ENCODE results near the gene SPACA4.
"Not testable (repeated sequence)": the region's sequence is repeated elsewhere in the genome, so short reads cannot be mapped to it uniquely, and the experiment has no call there.

SPACA4 gene

GRCh38 chr19:48606463-48607358 lies at the start of gene SPACA4:
TSS of gene SPACA4 (plus strand) at chr19:48606742. CDS start at chr19:48606979, 237 bp downstream.
- Mint-ChIP-seq H3K4me3 (no peak within 1 kb of the TSS), H3K4me1 (peaks cover 5% of the 10 kb centered on the region), H3K27ac (no peak within 1 kb of the TSS), H3K9me3 (no peaks in the 10 kb centered on the region), H3K27me3 (no peaks in the 10 kb centered on the region), H3K36me3 (no peaks in the 10 kb centered on the region)
- CTCF ChIA-PET: interaction anchor here (0.8 to 3.5 kb wide), 7 partner anchors 12 to 100 kb away, joined by 3 to 35 read pairs (median 3); no protein-coding TSS in a partner anchor
- no peak for DNase-seq

GRCh38 chr19:48556825-48557224 lies 49.7 kb upstream of the SPACA4 start:
- Mint-ChIP-seq H3K4me3 (no peak overlapping the region), H3K9me3 (no peaks in the 10 kb centered on the region), H3K27ac (no peak overlapping the region), H3K36me3 (no peaks in the 10 kb centered on the region), H3K27me3 (peaks cover 36% of the 10 kb centered on the region), H3K4me1 (peaks cover 3% of the 10 kb centered on the region)
- CTCF ChIA-PET: interaction anchor here (0.6 kb wide), 1 partner anchor 227 kb away, joined by 3 read pairs; no protein-coding TSS in a partner anchor
- DNase-seq: no peak

DNA sequence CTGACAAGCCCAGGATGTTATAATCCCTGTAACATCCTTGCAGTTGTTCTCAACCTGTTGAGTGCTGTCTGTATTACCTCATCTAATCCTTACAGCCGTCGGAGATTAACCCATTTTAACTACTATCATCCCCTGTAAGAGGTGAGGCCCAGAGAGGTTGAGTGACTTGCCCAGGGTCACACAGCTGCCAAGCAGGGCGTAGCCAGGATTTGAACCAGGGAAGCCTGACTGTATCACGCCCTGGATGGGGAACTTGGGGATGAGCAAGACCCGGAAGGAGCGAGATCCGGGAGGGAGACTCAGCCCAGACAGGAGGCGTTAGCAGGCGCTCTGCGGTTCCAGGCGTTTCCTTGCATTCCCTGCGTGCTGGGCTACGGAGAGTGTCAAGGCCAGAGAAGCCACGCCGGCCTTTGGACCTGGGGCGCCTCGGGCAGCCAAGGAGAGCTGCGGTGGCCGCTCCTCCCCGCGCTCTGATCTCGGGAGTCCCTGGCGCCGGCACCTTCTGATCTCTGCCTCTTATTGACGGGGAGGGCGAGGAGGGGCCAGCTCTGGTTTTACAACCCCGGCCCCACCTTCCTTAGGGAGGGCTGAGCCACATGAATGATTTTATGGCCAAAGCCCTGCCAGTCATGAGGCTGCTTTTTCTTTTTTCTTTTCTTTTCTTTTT lies 48.4 kb upstream of the SPACA4 start:
- Mint-ChIP-seq H3K27ac (no peak overlapping the region), H3K27me3 (peaks cover 36% of the 10 kb centered on the region), H3K36me3 (no peaks in the 10 kb centered on the region), H3K4me3 (no peak overlapping the region), H3K4me1 (peaks cover 3% of the 10 kb centered on the region), H3K9me3 (no peaks in the 10 kb centered on the region)
- no peak for DNase-seq
- CTCF ChIA-PET: no interaction called here

DNA sequence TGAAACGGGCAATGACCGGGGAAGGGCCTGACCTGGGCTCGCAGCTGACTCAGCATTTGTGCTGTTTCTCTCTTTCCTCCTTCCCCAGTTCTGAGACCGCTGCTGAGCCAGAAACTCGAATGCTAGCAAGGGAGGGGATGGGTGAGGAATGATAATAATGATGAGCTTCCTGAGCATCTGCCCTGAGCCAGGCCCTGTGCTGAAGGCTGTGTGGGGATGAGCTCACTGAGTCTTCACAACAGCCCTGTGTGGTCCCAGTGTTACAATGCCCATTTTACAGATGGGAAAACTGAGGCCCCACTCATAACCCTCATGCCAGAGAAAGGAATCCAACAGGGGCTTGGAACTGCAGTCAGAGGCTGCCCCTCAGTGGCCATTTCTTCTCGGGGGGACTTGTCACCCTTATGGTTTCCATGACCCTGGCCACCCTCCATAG lies 46.4 kb upstream of the SPACA4 start:
- H3K4me3 Mint-ChIP-seq: no peak overlapping the region
- H3K9me3 Mint-ChIP-seq: no peaks in the 10 kb centered on the region
- DNase-seq: no peak
- CTCF ChIA-PET: interaction anchor here (0.6 kb wide), 1 partner anchor 1252 kb away, joined by 3 read pairs; no protein-coding TSS in a partner anchor
- H3K27ac Mint-ChIP-seq: peak overlapping the region; percentile 33
- H3K27me3 Mint-ChIP-seq: peaks cover 36% of the 10 kb centered on the region
- no peaks in the 10 kb centered on the region for H3K36me3 Mint-ChIP-seq
- H3K4me1 Mint-ChIP-seq: peaks cover 3% of the 10 kb centered on the region

DNA sequence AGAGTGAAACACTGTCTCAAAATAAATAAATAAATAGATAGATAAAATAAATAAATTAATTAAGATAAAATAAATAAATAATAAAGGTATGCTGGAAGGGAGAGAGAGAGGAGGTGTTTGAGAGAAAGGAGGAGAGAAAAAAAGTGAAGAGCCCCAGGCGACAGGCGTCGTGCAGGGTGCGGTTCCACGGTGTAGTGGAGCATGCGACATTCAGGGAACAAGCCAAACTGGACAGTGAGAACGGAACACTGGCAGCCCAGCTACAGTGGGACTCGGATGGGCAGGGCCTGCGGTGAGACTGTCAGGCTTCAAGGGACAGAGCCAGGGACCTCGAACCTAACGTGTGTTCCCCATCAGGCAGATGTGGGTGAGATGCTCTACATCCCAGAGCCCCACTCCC lies 45.1 kb upstream of the SPACA4 start:
- no peaks in the 10 kb centered on the region for H3K9me3 Mint-ChIP-seq
- no peak overlapping the region for H3K27ac Mint-ChIP-seq
- CTCF ChIA-PET: no interaction called here
- DNase-seq: no peak
- H3K4me1 Mint-ChIP-seq: peaks cover 3% of the 10 kb centered on the region
- no peak overlapping the region for H3K4me3 Mint-ChIP-seq
- H3K27me3 Mint-ChIP-seq: peaks cover 31% of the 10 kb centered on the region
- no peaks in the 10 kb centered on the region for H3K36me3 Mint-ChIP-seq

DNA sequence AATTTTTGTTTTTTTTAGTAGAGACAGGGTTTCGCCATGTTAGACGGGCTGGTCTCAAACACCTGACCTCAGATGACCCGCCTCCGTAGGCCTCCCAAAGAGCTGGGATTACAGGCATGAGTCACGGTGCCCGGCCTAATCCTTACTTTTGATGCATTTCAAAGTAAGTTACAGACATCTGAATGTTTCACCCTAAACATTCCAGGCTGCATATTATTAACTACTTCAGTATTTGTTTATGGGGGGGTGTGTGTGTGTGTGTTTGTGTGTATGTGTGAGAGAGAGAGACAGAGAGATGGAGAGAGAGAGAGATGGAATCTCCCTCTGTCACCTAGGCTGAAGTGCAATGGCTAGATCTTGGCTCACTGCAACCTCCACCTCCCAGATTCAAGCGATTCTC lies 41.5 kb upstream of the SPACA4 start:
- no peak for DNase-seq
- H3K9me3 Mint-ChIP-seq: no peaks in the 10 kb centered on the region
- no peaks in the 10 kb centered on the region for H3K36me3 Mint-ChIP-seq
- H3K27me3 Mint-ChIP-seq: peaks cover 25% of the 10 kb centered on the region
- no peak overlapping the region for H3K27ac Mint-ChIP-seq
- no peak overlapping the region for H3K4me3 Mint-ChIP-seq
- no peaks in the 10 kb centered on the region for H3K4me1 Mint-ChIP-seq
- CTCF ChIA-PET: no interaction called here

DNA sequence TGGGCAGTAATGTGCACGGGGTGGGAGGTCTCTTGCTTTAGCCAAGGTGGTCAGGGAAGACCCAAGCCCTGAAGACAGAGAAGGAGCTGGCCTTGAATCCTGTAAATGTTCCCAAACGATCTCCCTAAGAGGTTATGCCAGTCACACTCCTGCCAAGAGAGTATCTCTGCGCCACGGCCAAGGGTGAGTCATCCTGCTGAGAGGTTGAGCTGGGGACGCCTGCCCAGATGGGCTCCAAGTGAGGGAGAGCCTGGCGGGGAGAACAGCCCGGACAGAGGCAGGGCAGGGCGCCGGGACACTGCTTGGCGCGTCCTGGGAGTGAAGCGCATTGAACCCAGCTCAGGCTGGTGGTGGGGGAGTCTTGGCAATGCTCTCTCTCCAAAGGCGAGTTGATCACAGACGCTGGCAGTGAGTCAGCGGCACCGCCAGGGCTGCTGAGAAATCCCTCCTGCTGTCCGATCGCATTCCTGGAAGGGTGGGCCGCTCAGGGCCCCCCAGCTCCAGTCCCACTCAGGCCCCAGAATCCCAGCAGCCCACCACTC lies 38.1 kb upstream of the SPACA4 start:
- no peak for DNase-seq
- Mint-ChIP-seq H3K36me3 (no peaks in the 10 kb centered on the region), H3K9me3 (no peaks in the 10 kb centered on the region), H3K27me3 (peaks cover 22% of the 10 kb centered on the region), H3K27ac (no peak overlapping the region), H3K4me1 (no peaks in the 10 kb centered on the region), H3K4me3 (no peak overlapping the region)
- CTCF ChIA-PET: interaction anchor here (1.1 to 1.8 kb wide), 2 partner anchors 11 to 16 kb away, joined by 4 to 8 read pairs; no protein-coding TSS in a partner anchor

- no peak overlapping the region for H3K4me3 Mint-ChIP-seq
- CTCF ChIA-PET: no interaction called here
- no peaks in the 10 kb centered on the region for H3K9me3 Mint-ChIP-seq
- no peaks in the 10 kb centered on the region for H3K36me3 Mint-ChIP-seq
- no peaks in the 10 kb centered on the region for H3K4me1 Mint-ChIP-seq
- no peak for DNase-seq
- no peak overlapping the region for H3K27ac Mint-ChIP-seq
- H3K27me3 Mint-ChIP-seq: peaks cover 22% of the 10 kb centered on the region
These were observed 36.7 kb upstream of the SPACA4 start for GRCh38 chr19:48569814-48570213.

- Mint-ChIP-seq H3K36me3 (no peaks in the 10 kb centered on the region), H3K27ac (no peak overlapping the region), H3K4me3 (no peak overlapping the region), H3K27me3 (peaks cover 21% of the 10 kb centered on the region), H3K4me1 (no peaks in the 10 kb centered on the region), H3K9me3 (no peaks in the 10 kb centered on the region)
- CTCF ChIA-PET: no interaction called here
- DNase-seq: no peak
These were observed 35.0 kb upstream of the SPACA4 start for GRCh38 chr19:48571378-48572162.

GRCh38 chr19:48573163-48573505 lies 33.4 kb upstream of the SPACA4 start:
- Mint-ChIP-seq H3K36me3 (no peaks in the 10 kb centered on the region), H3K4me1 (no peaks in the 10 kb centered on the region), H3K27ac (no peak overlapping the region), H3K4me3 (no peak overlapping the region), H3K9me3 (no peaks in the 10 kb centered on the region), H3K27me3 (peaks cover 8% of the 10 kb centered on the region)
- CTCF ChIA-PET: interaction anchor here (0.7 to 3.7 kb wide), 3 partner anchors 11 to 36 kb away, joined by 4 to 14 read pairs (median 5); no protein-coding TSS in a partner anchor
- no peak for DNase-seq

GRCh38 chr19:48575931-48576622 lies 30.5 kb upstream of the SPACA4 start:
- H3K4me3 Mint-ChIP-seq: no peak overlapping the region
- H3K36me3 Mint-ChIP-seq: no peaks in the 10 kb centered on the region
- H3K27ac Mint-ChIP-seq: no peak overlapping the region
- no peak for DNase-seq
- no peaks in the 10 kb centered on the region for H3K27me3 Mint-ChIP-seq
- H3K9me3 Mint-ChIP-seq: no peaks in the 10 kb centered on the region
- CTCF ChIA-PET: interaction anchor here (0.9 to 3.7 kb wide), 2 partner anchors 8 to 70 kb away, joined by 3 to 14 read pairs; no protein-coding TSS in a partner anchor
- no peaks in the 10 kb centered on the region for H3K4me1 Mint-ChIP-seq

DNA sequence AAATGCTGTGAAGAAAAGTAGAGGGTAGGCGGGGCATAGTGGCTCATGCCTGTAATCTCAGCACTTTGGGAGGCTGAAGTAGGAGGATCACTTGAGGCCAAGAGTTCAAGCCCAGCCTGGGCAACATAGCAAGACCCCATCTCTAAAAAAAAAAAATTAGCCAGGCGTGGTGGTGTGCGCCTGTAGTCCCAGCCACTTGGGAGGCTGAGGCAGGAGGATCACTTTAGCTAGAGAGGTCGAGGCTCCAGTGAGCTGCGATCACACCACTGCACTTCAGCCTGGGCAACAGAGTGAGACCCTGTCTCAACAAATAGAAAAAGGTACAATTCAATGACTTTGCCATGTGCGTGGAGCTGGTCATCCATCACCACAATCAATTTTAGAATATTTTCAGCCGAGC lies 28.6 kb upstream of the SPACA4 start:
- H3K27ac Mint-ChIP-seq, CTCF ChIA-PET, H3K9me3 Mint-ChIP-seq, H3K27me3 Mint-ChIP-seq, H3K36me3 Mint-ChIP-seq, H3K4me1 Mint-ChIP-seq, H3K4me3 Mint-ChIP-seq, DNase-seq: not testable (repeated sequence)

DNA sequence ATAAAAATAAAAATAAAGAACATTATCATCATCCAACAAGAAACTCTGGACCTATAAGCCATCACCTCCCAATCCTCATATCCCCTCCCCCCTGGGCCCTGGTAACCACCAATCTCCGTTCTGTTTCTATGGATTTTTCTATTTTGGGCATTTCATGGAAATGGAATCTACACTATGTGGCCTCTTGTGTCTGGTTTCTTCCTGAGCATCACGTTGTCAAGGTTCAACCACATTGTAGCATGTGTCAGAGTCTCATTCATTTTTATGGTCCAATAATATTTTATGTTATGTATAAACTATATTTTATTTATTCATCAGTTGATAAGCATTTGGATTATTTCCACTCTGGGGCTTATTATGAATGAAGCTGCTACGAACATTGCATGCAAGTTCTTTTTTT lies 27.7 kb upstream of the SPACA4 start:
- Mint-ChIP-seq H3K4me3 (no peak overlapping the region), H3K27me3 (no peaks in the 10 kb centered on the region), H3K9me3 (no peaks in the 10 kb centered on the region), H3K4me1 (no peaks in the 10 kb centered on the region), H3K36me3 (no peaks in the 10 kb centered on the region), H3K27ac (no peak overlapping the region)
- CTCF ChIA-PET: no interaction called here
- DNase-seq: no peak
